ENCODE results near the gene SPTLC3. TPM values are rescaled to one million over a fixed set of nuclear protein-coding genes. Genes with fewer than 3 reads are reported as not detected.

SPTLC3 gene
- total and polyA plus RNA-seq, 4 donors = 3.0 to 23.2 (median 11.9) TPM

- 87 to 88% methylated on average over 3 of the region's 3 CpGs for WGBS, 2 donors
Measured at GRCh38 chr20:13102237-13102636, 93.5 kb downstream of the SPTLC3 start.

GRCh38 chr20:13102694-13103093, 93.9 kb downstream of the SPTLC3 start:
- H3K4me3 ChIP-seq = no peak overlapping the region
- H3K4me1 ChIP-seq (ENCODE audit: control insufficient read depth in 5 of 5, insufficient read depth in 5 of 5, low read length in 5 of 5) = peaks cover 0 to 3% (median 0%) of the 10 kb centered on the region in 5 donors
- DNase-seq = no peak
- no peak for ATAC-seq (ENCODE audit: insufficient read depth, low FRiP score)
- 86 to 91% methylated on average over 1 of the region's 1 CpG for WGBS, 2 donors
- TF ChIP-seq CTCF (IDR thresholded peaks at IDR 0.05; ENCODE audit: control extremely low read depth, extremely low read depth) = no peak
- no peaks in the 10 kb centered on the region for H3K36me3 ChIP-seq (ENCODE audit: control insufficient read depth in 4 of 4, insufficient read depth in 4 of 4, low read length in 4 of 4)
- H3K9ac ChIP-seq (ENCODE audit: insufficient read depth in 1 of 2, low read length in 2 of 2) = no peak overlapping the region
- H3K9me3 ChIP-seq (ENCODE audit: control insufficient read depth in 4 of 4, insufficient read depth in 3 of 4, low read length in 3 of 4) = no peaks in the 10 kb centered on the region
- no peak overlapping the region for H3K27ac ChIP-seq (ENCODE audit: low read depth in 1 of 2, low read length in 1 of 2)
- no peaks in the 10 kb centered on the region for H3K27me3 ChIP-seq (ENCODE audit: control insufficient read depth in 3 of 3, insufficient read depth in 3 of 3, low read length in 2 of 3)

More at GRCh38 chr20:13102237-13102636, 93.5 kb downstream of the SPTLC3 start:
- H3K4me1 ChIP-seq (ENCODE audit: control insufficient read depth in 5 of 5, insufficient read depth in 5 of 5, low read length in 5 of 5) = peaks cover 0 to 3% (median 0%) of the 10 kb centered on the region in 5 donors
- no peaks in the 10 kb centered on the region for H3K9me3 ChIP-seq (ENCODE audit: control insufficient read depth in 4 of 4, insufficient read depth in 3 of 4, low read length in 3 of 4)
- no peaks in the 10 kb centered on the region for H3K36me3 ChIP-seq (ENCODE audit: control insufficient read depth in 4 of 4, insufficient read depth in 4 of 4, low read length in 4 of 4)
- H3K9ac ChIP-seq (ENCODE audit: insufficient read depth in 1 of 2, low read length in 2 of 2) = no peak overlapping the region
- DNase-seq (no peak), ATAC-seq (ENCODE audit: insufficient read depth, low FRiP score) (no peak)
- TF ChIP-seq CTCF (IDR thresholded peaks at IDR 0.05; ENCODE audit: control extremely low read depth, extremely low read depth) = no peak
- H3K27me3 ChIP-seq (ENCODE audit: control insufficient read depth in 3 of 3, insufficient read depth in 3 of 3, low read length in 2 of 3) = no peaks in the 10 kb centered on the region
- H3K4me3 ChIP-seq = no peak overlapping the region
- no peak overlapping the region for H3K27ac ChIP-seq (ENCODE audit: low read depth in 1 of 2, low read length in 1 of 2)

- DNase-seq = no peak
Measured at GRCh38 chr20:13105039-13105438, 96.3 kb downstream of the SPTLC3 start.

More at GRCh38 chr20:13105039-13105438, 96.3 kb downstream of the SPTLC3 start:
- no peaks in the 10 kb centered on the region for H3K27me3 ChIP-seq (ENCODE audit: control insufficient read depth in 3 of 3, insufficient read depth in 3 of 3, low read length in 2 of 3)
- no peak overlapping the region for H3K9ac ChIP-seq (ENCODE audit: insufficient read depth in 1 of 2, low read length in 2 of 2)
- H3K4me1 ChIP-seq (ENCODE audit: control insufficient read depth in 5 of 5, insufficient read depth in 5 of 5, low read length in 5 of 5) = peaks cover 0 to 3% (median 0%) of the 10 kb centered on the region in 5 donors
- H3K27ac ChIP-seq (ENCODE audit: low read depth in 1 of 2, low read length in 1 of 2) = no peak overlapping the region
- no peak for TF ChIP-seq CTCF (IDR thresholded peaks at IDR 0.05; ENCODE audit: control extremely low read depth, extremely low read depth)
- H3K9me3 ChIP-seq (ENCODE audit: control insufficient read depth in 4 of 4, insufficient read depth in 3 of 4, low read length in 3 of 4) = no peaks in the 10 kb centered on the region
- WGBS, 2 donors = 82 to 84% methylated on average over 9 of the region's 9 CpGs
- ATAC-seq (ENCODE audit: insufficient read depth, low FRiP score) = no peak
- no peak overlapping the region for H3K4me3 ChIP-seq
- H3K36me3 ChIP-seq (ENCODE audit: control insufficient read depth in 4 of 4, insufficient read depth in 4 of 4, low read length in 4 of 4) = no peaks in the 10 kb centered on the region
